GM12864 (cell line): ENCODE measurements around the gene SMNDC1.

ENCODE experiments used
- DNase-seq: peaks from one replicate; pipeline ENCODE4 v3.0.0-alpha.2; 2011; ENCODE audit warnings: low read depth
- H3K4me3 ChIP-seq: 2 replicates; pipeline ENCODE4 v1.5.1; 2011; ENCODE audit warnings: mild to moderate bottlenecking, low read depth, low read length, control low read depth
- TF ChIP-seq, protein P1 (sequence below): IDR thresholded peaks from 2 replicates; pipeline ENCODE4 v1.5.1; 2011; ENCODE audit warnings: low read depth, mild to moderate bottlenecking, moderate library complexity, low read length, control low read depth, inconsistent platforms; ENCODE audit errors: missing control alignments

The SMNDC1 gene

DNA sequence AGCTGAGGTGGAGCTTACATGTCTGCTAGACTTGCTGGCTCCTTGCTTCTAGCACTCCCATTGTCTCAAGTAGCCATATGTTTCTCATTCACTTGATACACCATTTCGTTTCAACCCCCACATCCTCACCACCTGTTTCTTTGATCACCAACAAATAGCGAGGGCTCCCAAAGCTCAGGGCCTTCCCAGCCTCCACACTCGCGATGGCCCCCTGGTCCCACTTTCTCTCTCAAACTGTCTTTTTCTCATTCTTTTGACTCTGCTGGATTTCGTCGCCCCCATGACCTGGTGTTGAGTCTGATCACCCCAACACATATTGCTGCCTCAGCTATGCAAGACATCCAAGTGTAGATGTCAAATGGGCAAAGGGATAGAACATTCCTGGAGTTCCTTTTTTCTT is 26.0 kb upstream of the SMNDC1 start:
- TF ChIP-seq, protein P1, sequence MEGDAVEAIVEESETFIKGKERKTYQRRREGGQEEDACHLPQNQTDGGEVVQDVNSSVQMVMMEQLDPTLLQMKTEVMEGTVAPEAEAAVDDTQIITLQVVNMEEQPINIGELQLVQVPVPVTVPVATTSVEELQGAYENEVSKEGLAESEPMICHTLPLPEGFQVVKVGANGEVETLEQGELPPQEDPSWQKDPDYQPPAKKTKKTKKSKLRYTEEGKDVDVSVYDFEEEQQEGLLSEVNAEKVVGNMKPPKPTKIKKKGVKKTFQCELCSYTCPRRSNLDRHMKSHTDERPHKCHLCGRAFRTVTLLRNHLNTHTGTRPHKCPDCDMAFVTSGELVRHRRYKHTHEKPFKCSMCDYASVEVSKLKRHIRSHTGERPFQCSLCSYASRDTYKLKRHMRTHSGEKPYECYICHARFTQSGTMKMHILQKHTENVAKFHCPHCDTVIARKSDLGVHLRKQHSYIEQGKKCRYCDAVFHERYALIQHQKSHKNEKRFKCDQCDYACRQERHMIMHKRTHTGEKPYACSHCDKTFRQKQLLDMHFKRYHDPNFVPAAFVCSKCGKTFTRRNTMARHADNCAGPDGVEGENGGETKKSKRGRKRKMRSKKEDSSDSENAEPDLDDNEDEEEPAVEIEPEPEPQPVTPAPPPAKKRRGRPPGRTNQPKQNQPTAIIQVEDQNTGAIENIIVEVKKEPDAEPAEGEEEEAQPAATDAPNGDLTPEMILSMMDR: no peak
- H3K4me3 ChIP-seq: no peak overlapping the region
- DNase-seq: no peak

DNA sequence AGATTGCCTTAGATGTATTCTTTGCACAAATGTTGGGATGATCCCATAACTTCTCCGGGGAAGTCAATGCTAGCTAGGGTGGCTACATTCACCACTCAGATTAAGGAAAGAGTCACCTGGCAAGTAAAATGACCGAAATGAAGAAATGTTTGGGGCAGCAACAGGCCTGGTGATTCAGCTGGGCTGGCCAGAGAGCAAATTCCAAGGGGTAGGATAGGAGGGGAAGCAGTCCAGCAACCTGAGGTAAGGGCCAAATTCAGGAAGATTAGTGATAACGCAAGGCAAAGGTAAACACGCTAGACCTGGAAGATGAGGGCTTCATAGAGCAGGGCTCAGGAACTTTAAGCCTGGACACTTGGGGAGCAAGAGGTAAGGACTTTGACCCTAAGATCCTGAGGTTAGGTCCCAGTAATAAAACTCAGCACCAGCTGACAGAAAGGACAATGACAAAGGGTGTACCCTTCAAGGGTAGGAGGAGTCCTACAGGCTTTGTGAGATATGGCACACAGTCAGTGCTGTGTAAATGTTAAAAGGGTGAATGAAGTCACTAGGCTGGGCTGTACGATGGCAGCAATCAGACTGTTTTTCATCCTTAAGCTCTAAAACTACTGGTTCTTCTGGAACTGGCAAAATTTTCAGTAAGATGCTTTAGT is 22.7 kb upstream of the SMNDC1 start:
- TF ChIP-seq, protein P1: no peak
- no peak overlapping the region for H3K4me3 ChIP-seq
- no peak for DNase-seq

DNA sequence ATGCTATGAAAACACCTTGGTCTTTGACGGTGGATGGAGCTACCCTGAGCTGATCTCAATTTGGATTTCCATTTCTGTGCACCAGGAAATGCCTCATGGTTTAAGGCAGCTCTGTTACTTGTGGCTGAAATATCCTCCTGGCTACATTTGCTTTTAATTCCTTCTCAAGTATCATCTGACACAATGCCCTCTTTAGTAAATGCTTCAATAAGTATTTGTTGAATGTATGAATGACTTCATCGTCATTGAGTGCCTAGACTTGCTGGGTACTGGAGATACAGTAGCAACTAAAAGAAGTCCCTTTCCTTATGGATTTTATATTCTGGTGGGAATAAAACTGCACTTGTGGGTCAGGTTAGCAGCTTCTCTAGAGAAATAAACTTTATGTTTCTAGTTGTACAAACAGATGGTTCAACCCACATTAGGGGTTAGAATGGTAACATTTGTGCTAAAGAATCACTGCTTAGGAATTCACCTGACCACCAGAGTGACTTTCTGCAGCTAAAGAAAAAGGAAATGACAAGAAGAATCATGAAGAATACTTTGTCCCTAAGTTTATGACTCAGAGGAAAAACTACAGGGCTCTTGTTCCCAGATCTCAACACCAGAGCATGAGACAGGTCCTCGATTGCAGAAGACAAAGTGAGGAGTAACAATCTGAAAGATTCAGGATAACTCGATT is 21.8 kb upstream of the SMNDC1 start:
- no peak overlapping the region for H3K4me3 ChIP-seq
- DNase-seq: no peak
- TF ChIP-seq, protein P1: no peak

DNA sequence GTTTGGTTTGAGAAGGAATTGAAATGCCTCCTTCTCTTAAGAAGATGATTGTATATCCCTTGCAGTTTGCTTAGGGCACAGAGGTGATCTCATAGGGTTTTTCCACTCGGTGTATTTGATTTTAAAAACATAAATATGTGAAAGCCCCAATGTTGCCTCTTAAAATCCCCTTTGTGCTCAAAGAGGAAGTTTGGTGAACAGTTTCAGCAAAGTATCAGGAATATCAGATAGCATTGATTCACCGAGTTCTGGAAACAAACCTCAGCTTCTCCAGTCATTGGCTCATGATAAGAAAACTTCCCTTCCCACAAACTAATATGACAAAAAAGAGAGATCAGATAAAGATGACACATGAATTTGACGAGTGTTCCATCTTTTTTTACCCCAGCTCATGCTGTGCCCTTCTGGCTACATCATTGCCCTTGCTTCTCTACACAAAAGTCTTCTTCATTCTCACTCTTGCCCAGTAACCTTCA is 20.1 kb upstream of the SMNDC1 start:
- TF ChIP-seq, protein P1: no peak

DNA sequence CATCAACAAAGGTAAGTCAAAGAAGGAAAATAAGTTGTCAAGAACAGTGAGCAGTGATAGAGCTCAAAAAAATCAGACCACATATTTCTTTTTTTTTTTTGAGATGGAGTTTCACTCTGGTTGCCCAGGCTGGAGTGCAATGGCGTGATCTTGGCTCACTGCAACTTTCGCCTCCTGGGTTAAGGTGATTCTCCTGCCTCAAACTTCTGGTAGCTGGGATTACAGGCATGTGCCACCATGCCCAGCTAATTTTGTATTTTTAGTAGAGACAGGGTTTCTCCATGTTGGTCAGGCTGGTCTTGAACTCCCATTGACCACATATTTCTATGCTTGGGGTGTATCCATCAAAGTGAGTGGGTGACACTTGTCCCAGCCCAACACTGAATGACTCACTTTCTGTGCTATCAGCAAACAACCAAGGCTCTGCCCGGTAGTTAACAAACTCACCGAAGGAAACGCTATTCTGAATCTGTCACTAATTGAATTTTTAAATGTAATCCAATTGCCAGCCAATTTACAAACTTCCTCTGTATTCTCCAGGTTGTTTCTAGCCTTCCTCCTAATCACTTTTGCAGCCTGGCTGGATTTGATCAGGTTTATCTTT is 19.6 kb upstream of the SMNDC1 start:
- TF ChIP-seq, protein P1: no peak

More for the DNA sequence above, 20.1 kb upstream of the SMNDC1 start:
- no peak overlapping the region; the same call in 1 of the 2 replicates for H3K4me3 ChIP-seq
- no peak for DNase-seq

DNA sequence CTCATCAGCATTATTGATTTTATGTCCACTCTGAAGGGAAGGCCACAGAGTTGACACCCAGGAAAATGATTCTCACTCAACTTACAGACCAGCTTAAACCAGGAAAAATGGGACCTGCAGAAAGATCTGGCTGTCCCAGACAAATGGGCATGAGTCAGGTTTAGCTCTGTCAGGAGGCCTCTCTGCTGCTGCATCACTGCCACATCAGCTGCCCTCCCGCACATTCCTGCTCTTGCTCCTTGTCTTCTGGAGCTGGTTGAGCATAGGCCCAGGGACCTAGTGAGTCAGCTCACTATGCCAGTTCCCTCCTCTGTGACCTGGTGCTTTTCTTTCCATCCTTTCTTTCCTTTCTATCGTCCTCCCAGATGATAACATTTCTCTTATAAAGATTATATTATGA is 18.8 kb upstream of the SMNDC1 start:
- TF ChIP-seq, protein P1: no peak
- DNase-seq: no peak
- no peak overlapping the region for H3K4me3 ChIP-seq

More for the DNA sequence above, 19.6 kb upstream of the SMNDC1 start:
- H3K4me3 ChIP-seq: no peak overlapping the region; the same call in 1 of the 2 replicates
- no peak for DNase-seq
